Measurements from ENCODE around the gene CRISP2.

CRISP2 gene

DNA sequence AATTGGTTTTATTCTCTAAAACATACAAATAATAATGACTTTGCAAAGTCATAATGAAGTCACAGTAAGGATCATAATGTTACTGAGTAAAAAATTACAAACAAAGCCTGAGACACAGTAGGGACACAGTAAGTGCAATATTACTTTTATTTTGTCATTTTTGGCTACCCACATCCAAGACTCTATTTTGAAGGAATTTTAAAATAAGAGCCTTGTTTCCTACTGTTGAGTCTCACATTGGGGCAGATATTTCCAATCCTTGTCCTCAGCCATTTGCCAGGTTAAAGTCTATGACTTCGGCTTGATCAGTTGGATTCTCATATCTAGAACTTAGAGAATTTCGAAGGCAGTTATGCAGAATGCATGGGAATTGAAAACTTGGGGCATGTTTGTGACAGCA is 65.9 kb downstream of the CRISP2 start:
- Histone ChIP-seq H2AK5ac (ENCODE audit: low read length) (no peak overlapping the region), H2BK15ac (replicated peaks; ENCODE audit: low read depth) (no peak overlapping the region), H2BK5ac (ENCODE audit: low read length) (no peak overlapping the region), H3K4me1 (ENCODE audit: control insufficient read depth, low read depth, low read length) (no peaks in the 10 kb centered on the region), H3K4ac (ENCODE audit: low read depth, low read length) (no peak overlapping the region), H3K36me3 (ENCODE audit: control insufficient read depth, insufficient read depth, low read length) (no peaks in the 10 kb centered on the region), H3K4me3 (ENCODE audit: low read length) (no peak overlapping the region), H3K56ac (ENCODE audit: low read length) (no peak overlapping the region), H4K5ac (ENCODE audit: low read length) (no peak overlapping the region), H3K9ac (ENCODE audit: low read length) (no peak overlapping the region), H3K79me2 (ENCODE audit: control insufficient read depth, insufficient read depth, low read length) (no peaks in the 10 kb centered on the region), H4K8ac (ENCODE audit: low read depth, low read length) (no peak overlapping the region), H3K27me3 (ENCODE audit: insufficient read depth, low read length, poor library complexity) (no peaks in the 10 kb centered on the region), H2BK120ac (ENCODE audit: low read depth, low read length) (no peak overlapping the region), H3K79me1 (ENCODE audit: low read length) (no peaks in the 10 kb centered on the region), H3K4me2 (ENCODE audit: low read length) (no peak overlapping the region), H3K27ac (ENCODE audit: low read depth, low read length) (no peak overlapping the region), H3K23ac (ENCODE audit: low read length) (no peak overlapping the region), H3K18ac (ENCODE audit: low read length) (no peak overlapping the region)
- WGBS (ENCODE audit: extremely low coverage, insufficient coverage, low lambda C conversion rate) = no CpG with 5 or more reads among the region's 2 CpGs
- no peak for DNase-seq

DNA sequence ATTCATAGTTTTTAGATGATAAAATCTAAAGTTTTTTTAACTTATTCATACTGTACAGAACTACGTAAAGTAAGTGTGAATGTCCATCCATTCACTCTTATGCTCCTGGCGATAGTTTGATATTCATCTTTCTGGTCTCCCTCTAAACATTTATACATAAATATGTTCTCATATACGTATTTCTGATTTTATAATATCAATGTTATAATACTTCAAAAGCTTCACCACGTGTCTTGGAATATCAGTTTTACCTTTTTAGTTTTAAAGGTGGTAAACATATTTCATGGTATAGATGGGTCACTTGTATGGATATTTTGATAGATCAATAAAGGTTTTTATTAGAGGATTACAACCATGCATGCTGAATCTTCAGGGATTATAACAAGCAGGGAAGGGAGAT is 66.4 kb downstream of the CRISP2 start:
- Histone ChIP-seq H3K27ac (ENCODE audit: low read depth, low read length) (no peak overlapping the region), H3K79me2 (ENCODE audit: control insufficient read depth, insufficient read depth, low read length) (no peaks in the 10 kb centered on the region), H2BK120ac (ENCODE audit: low read depth, low read length) (no peak overlapping the region), H3K27me3 (ENCODE audit: insufficient read depth, low read length, poor library complexity) (no peaks in the 10 kb centered on the region), H2BK15ac (replicated peaks; ENCODE audit: low read depth) (no peak overlapping the region), H3K4me2 (ENCODE audit: low read length) (no peak overlapping the region), H3K79me1 (ENCODE audit: low read length) (no peaks in the 10 kb centered on the region), H2AK5ac (ENCODE audit: low read length) (no peak overlapping the region), H3K18ac (ENCODE audit: low read length) (no peak overlapping the region), H3K56ac (ENCODE audit: low read length) (no peak overlapping the region), H3K4me3 (ENCODE audit: low read length) (no peak overlapping the region), H4K8ac (ENCODE audit: low read depth, low read length) (no peak overlapping the region), H4K5ac (ENCODE audit: low read length) (no peak overlapping the region), H3K4ac (ENCODE audit: low read depth, low read length) (no peak overlapping the region), H3K4me1 (ENCODE audit: control insufficient read depth, low read depth, low read length) (no peaks in the 10 kb centered on the region), H2BK5ac (ENCODE audit: low read length) (no peak overlapping the region), H3K9ac (ENCODE audit: low read length) (no peak overlapping the region), H3K23ac (ENCODE audit: low read length) (no peak overlapping the region), H3K36me3 (ENCODE audit: control insufficient read depth, insufficient read depth, low read length) (no peaks in the 10 kb centered on the region)
- no peak for DNase-seq
- WGBS (ENCODE audit: extremely low coverage, insufficient coverage, low lambda C conversion rate) = no CpG with 5 or more reads among the region's 4 CpGs

DNA sequence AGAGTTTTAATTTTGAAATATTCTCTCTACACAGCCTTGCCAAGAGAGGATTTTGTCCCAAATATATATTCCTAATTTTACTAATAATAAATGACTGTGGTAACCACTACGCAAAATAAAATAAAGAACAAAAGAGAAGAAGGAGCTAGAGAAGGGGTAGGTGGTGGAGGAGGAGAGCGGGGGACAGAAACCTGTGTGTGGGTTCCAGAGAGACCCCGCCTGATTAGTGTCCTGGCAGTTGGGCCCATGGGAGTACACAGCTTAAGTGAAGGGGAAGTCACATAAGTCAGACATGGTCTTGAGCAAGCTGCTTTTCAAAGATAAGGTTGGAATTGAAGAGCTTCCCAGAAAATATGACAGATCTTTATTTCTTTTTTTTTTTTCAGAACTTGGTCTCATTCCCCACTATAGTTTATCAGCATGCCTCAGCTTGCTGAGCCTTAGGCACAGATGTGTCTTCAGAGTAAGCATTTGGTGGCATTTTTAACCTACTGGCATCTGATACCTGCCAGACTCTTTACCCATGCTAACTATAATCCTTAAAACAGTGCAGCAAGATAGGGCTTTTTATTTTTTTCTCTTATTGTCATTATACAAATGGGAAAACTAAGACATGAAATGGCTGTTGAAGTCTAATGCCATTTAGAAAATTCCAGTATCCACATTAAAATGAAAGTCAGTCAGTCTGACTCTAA is 67.1 kb downstream of the CRISP2 start:
- Histone ChIP-seq H3K23ac (ENCODE audit: low read length) (no peak overlapping the region), H3K27ac (ENCODE audit: low read depth, low read length) (no peak overlapping the region), H3K36me3 (ENCODE audit: control insufficient read depth, insufficient read depth, low read length) (no peaks in the 10 kb centered on the region), H2AK5ac (ENCODE audit: low read length) (no peak overlapping the region), H2BK5ac (ENCODE audit: low read length) (no peak overlapping the region), H3K18ac (ENCODE audit: low read length) (no peak overlapping the region), H3K4me2 (ENCODE audit: low read length) (no peak overlapping the region), H4K8ac (ENCODE audit: low read depth, low read length) (no peak overlapping the region), H3K4ac (ENCODE audit: low read depth, low read length) (no peak overlapping the region), H2BK15ac (replicated peaks; ENCODE audit: low read depth) (no peak overlapping the region), H3K4me3 (ENCODE audit: low read length) (no peak overlapping the region), H4K5ac (ENCODE audit: low read length) (no peak overlapping the region), H3K27me3 (ENCODE audit: insufficient read depth, low read length, poor library complexity) (no peaks in the 10 kb centered on the region), H3K4me1 (ENCODE audit: control insufficient read depth, low read depth, low read length) (no peaks in the 10 kb centered on the region), H3K56ac (ENCODE audit: low read length) (no peak overlapping the region), H3K79me1 (ENCODE audit: low read length) (no peaks in the 10 kb centered on the region), H3K79me2 (ENCODE audit: control insufficient read depth, insufficient read depth, low read length) (no peaks in the 10 kb centered on the region), H2BK120ac (ENCODE audit: low read depth, low read length) (no peak overlapping the region), H3K9ac (ENCODE audit: low read length) (no peak overlapping the region)
- WGBS (ENCODE audit: extremely low coverage, insufficient coverage, low lambda C conversion rate) = no CpG with 5 or more reads among the region's 3 CpGs
- no peak for DNase-seq

DNA sequence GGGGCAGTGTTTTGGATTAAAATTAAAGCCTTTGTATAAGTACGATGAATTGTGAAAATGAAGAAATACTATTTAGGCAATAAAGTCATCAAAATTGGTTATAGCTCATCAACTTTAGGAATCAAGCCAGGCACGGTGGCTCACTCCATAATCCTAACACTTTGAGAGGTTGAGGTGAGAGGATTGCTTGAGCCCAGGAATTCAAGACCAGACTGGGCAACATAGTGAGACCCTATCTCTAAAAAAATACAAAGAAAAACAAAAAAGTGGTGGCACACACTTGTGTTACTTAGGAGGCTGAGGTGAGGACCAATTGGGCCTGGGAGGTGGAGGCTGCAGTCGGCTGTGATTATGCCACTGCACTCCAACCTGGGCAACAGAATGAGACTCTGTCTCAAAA is 68.2 kb downstream of the CRISP2 start:
- H4K5ac ChIP-seq (ENCODE audit: low read length) = no peak overlapping the region
- 100% methylated on average over 1 of the region's 3 CpGs for WGBS (ENCODE audit: extremely low coverage, insufficient coverage, low lambda C conversion rate)

More for the DNA sequence above, 68.2 kb downstream of the CRISP2 start:
- Histone ChIP-seq H3K4ac (ENCODE audit: low read depth, low read length) (no peak overlapping the region), H2BK15ac (replicated peaks; ENCODE audit: low read depth) (no peak overlapping the region), H3K56ac (ENCODE audit: low read length) (no peak overlapping the region), H3K23ac (ENCODE audit: low read length) (no peak overlapping the region), H3K4me2 (ENCODE audit: low read length) (no peak overlapping the region), H3K27me3 (ENCODE audit: insufficient read depth, low read length, poor library complexity) (no peaks in the 10 kb centered on the region), H3K27ac (ENCODE audit: low read depth, low read length) (no peak overlapping the region), H3K36me3 (ENCODE audit: control insufficient read depth, insufficient read depth, low read length) (no peaks in the 10 kb centered on the region), H4K8ac (ENCODE audit: low read depth, low read length) (no peak overlapping the region), H2BK120ac (ENCODE audit: low read depth, low read length) (no peak overlapping the region), H3K9ac (ENCODE audit: low read length) (no peak overlapping the region), H3K79me1 (ENCODE audit: low read length) (no peaks in the 10 kb centered on the region), H2AK5ac (ENCODE audit: low read length) (no peak overlapping the region), H3K4me3 (ENCODE audit: low read length) (no peak overlapping the region), H2BK5ac (ENCODE audit: low read length) (no peak overlapping the region), H3K18ac (ENCODE audit: low read length) (no peak overlapping the region), H3K79me2 (ENCODE audit: control insufficient read depth, insufficient read depth, low read length) (no peaks in the 10 kb centered on the region), H3K4me1 (ENCODE audit: control insufficient read depth, low read depth, low read length) (no peaks in the 10 kb centered on the region)
- DNase-seq = no peak

All from mesendoderm (in vitro differentiated cells).